Measurements from ENCODE around the gene ARMC2. TPM values are rescaled to one million over a fixed set of nuclear protein-coding genes. Genes with fewer than 3 reads are reported as not detected.

Gene ARMC2
- polyA plus RNA-seq, 3 donors, result 1.7 to 7.4 (median 3.5) TPM

DNA sequence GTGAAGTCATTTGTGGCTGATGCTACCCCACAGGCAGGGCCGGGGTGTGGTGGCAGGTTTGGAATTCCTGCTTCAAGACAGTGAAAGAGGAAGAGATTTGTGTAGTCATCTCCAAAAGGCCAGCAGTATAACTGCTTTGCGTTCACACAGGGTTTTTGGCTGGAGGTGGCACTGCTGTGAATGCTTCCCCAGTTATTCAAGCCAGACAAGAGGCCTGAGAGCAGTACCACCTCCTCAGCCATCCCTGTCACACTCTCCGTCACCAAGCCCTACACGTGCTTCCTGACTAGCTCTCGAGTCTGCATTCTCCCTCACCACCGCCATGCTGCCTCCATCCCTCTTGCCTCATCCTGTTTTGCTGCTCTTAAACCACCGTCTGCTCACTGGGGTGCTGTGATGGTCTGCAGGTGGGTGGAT lies 23.9 kb downstream of the ARMC2 start:
- peak; percentile 31 to 41 (median 38) for DNase-seq
- peak overlapping the region; percentile 30 to 90 (median 81) for H3K27ac Mint-ChIP-seq
- Histone ChIP-seq H3K4me1 (ENCODE audit: control insufficient read depth in 1 of 2, insufficient read depth in 2 of 2, low read length in 2 of 2) (peaks cover 34 to 45% of the 10 kb centered on the region in 2 donors), H3K27ac (ENCODE audit: low read depth in 1 of 2, low read length in 2 of 2) (peak overlapping the region; percentile 52 to 58), H3K9ac (ENCODE audit: insufficient read depth, low read length, poor library complexity, severe bottlenecking) (no peak overlapping the region), H3K36me3 (replicated peaks in 1 of 2; ENCODE audit: control insufficient read depth in 1 of 2, insufficient read depth in 2 of 2, low read length in 2 of 2) (peaks cover 0 to 16% of the 10 kb centered on the region in 2 donors), H3K9me3 (replicated peaks in 1 of 2; ENCODE audit: control insufficient read depth in 1 of 2, insufficient read depth in 1 of 2, low read length in 2 of 2) (no peaks in the 10 kb centered on the region), H3K4me2 (replicated peaks; ENCODE audit: extremely low read depth, low read length, poor library complexity, severe bottlenecking) (no peak overlapping the region), H3K27me3 (ENCODE audit: control insufficient read depth in 2 of 2, insufficient read depth in 2 of 2, low read length in 2 of 2) (no peaks in the 10 kb centered on the region), H4K20me1 (ENCODE audit: insufficient read depth, low read length) (no peaks in the 10 kb centered on the region), H3K4me3 (replicated peaks in 1 of 3; ENCODE audit: low read depth in 2 of 3, low read length in 3 of 3) (no peak overlapping the region), H2AFZ (ENCODE audit: insufficient read depth, low read depth, low read length, poor library complexity, severe bottlenecking) (peak overlapping the region; percentile 61), H3K79me2 (ENCODE audit: insufficient read depth, low read length) (no peaks in the 10 kb centered on the region)
- H3K4me3 Mint-ChIP-seq, result peak overlapping the region in 1 of 2 donors; percentile 61
- 10% methylated on average over 4 of the region's 7 CpGs for WGBS (ENCODE audit: insufficient coverage)
- H3K36me3 Mint-ChIP-seq, result peaks cover 30 to 31% of the 10 kb centered on the region in 2 donors
- no peaks in the 10 kb centered on the region for H3K27me3 Mint-ChIP-seq (ENCODE audit: low read depth in 3 of 3)
- intact Hi-C loops (cut with micrococcal nuclease), result no loop called here
- peaks cover 44% of the 10 kb centered on the region for H3K4me1 Mint-ChIP-seq
- TF ChIP-seq, protein P1, sequence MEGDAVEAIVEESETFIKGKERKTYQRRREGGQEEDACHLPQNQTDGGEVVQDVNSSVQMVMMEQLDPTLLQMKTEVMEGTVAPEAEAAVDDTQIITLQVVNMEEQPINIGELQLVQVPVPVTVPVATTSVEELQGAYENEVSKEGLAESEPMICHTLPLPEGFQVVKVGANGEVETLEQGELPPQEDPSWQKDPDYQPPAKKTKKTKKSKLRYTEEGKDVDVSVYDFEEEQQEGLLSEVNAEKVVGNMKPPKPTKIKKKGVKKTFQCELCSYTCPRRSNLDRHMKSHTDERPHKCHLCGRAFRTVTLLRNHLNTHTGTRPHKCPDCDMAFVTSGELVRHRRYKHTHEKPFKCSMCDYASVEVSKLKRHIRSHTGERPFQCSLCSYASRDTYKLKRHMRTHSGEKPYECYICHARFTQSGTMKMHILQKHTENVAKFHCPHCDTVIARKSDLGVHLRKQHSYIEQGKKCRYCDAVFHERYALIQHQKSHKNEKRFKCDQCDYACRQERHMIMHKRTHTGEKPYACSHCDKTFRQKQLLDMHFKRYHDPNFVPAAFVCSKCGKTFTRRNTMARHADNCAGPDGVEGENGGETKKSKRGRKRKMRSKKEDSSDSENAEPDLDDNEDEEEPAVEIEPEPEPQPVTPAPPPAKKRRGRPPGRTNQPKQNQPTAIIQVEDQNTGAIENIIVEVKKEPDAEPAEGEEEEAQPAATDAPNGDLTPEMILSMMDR (IDR thresholded peaks at IDR 0.05), result no peak
- H3K9me3 Mint-ChIP-seq, result peaks cover 0 to 4% (median 0%) of the 10 kb centered on the region in 7 donors

DNA sequence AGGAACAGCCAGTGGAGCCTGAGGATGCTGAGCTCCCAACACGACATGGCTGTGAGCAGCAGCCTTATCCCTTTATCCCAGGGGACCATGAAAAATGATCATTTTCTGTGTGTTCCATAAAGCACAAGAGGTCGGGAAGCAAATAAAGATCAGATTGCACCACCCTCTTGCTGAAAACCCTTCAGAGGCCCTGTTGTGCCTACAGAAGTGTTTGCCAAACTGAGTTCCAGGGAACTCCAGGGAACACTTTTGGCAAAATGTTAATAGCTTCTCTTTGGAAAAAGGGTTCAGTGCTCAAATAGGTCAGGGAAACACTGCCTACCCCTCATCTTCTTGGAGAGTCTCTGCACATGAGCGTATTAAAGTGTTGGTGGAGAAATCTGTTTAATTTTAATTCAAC lies 24.4 kb downstream of the ARMC2 start:
- H3K36me3 Mint-ChIP-seq, result peaks cover 27 to 34% of the 10 kb centered on the region in 2 donors
- H3K27me3 Mint-ChIP-seq (ENCODE audit: low read depth in 3 of 3), result no peaks in the 10 kb centered on the region
- Histone ChIP-seq H3K79me2 (ENCODE audit: insufficient read depth, low read length) (no peaks in the 10 kb centered on the region), H3K36me3 (replicated peaks in 1 of 2; ENCODE audit: control insufficient read depth in 1 of 2, insufficient read depth in 2 of 2, low read length in 2 of 2) (peaks cover 0 to 16% of the 10 kb centered on the region in 2 donors), H3K27ac (ENCODE audit: low read depth in 1 of 2, low read length in 2 of 2) (peak overlapping the region; percentile 52 to 58), H2AFZ (ENCODE audit: insufficient read depth, low read depth, low read length, poor library complexity, severe bottlenecking) (peak overlapping the region; percentile 61), H3K9me3 (replicated peaks in 1 of 2; ENCODE audit: control insufficient read depth in 1 of 2, insufficient read depth in 1 of 2, low read length in 2 of 2) (no peaks in the 10 kb centered on the region), H3K4me3 (replicated peaks in 1 of 3; ENCODE audit: low read depth in 2 of 3, low read length in 3 of 3) (no peak overlapping the region), H4K20me1 (ENCODE audit: insufficient read depth, low read length) (no peaks in the 10 kb centered on the region), H3K4me2 (replicated peaks; ENCODE audit: extremely low read depth, low read length, poor library complexity, severe bottlenecking) (no peak overlapping the region), H3K4me1 (ENCODE audit: control insufficient read depth in 1 of 2, insufficient read depth in 2 of 2, low read length in 2 of 2) (peaks cover 34 to 45% of the 10 kb centered on the region in 2 donors), H3K9ac (ENCODE audit: insufficient read depth, low read length, poor library complexity, severe bottlenecking) (no peak overlapping the region), H3K27me3 (ENCODE audit: control insufficient read depth in 2 of 2, insufficient read depth in 2 of 2, low read length in 2 of 2) (no peaks in the 10 kb centered on the region)
- intact Hi-C loops (cut with micrococcal nuclease), result no loop called here
- no peak for DNase-seq
- peaks cover 44% of the 10 kb centered on the region for H3K4me1 Mint-ChIP-seq
- TF ChIP-seq, protein P1 (IDR thresholded peaks at IDR 0.05), result no peak
- H3K27ac Mint-ChIP-seq, result peak overlapping the region; percentile 30 to 90 (median 81)
- 91% methylated on average over 2 of the region's 3 CpGs for WGBS (ENCODE audit: insufficient coverage)
- no peak overlapping the region for H3K4me3 Mint-ChIP-seq
- H3K9me3 Mint-ChIP-seq, result peaks cover 0 to 5% (median 0%) of the 10 kb centered on the region in 7 donors

All from CD14-positive monocyte (primary cell).